Right atrium auricular region (tissue), 2 donors: ENCODE measurements around the gene NAV2. TPM values are rescaled to one million over a fixed set of nuclear protein-coding genes. Genes with fewer than 3 reads are reported as not detected.

Experiments used
- DNase-seq: peaks from one replicate; pipeline ENCODE4 v3.0.0-alpha.2; 2019; ENCODE audit warnings: low spot score
- H3K27ac ChIP-seq, 2 donors: fragments of 200-600 bp; sonication (generic); 1 replicate in 1 of 2; 2 replicates in 1 of 2; pipeline ENCODE4 v1.5.1; 2016 to 2019
- H3K27me3 ChIP-seq, 2 donors: fragments of 200-600 bp; sonication (generic); one replicate each; pipeline versions ENCODE4 v1.5.1 to v1.6.0; 2017 to 2019
- H3K36me3 ChIP-seq: fragments of 200-600 bp; sonication (generic); one replicate; pipeline ENCODE4 v1.5.1; 2016
- H3K4me1 ChIP-seq, 2 donors: fragments of 200-600 bp; sonication (generic); one replicate each; pipeline versions ENCODE4 v1.5.1 to v1.6.0; 2017 to 2019
- H3K4me3 ChIP-seq, 2 donors: fragments of 200-600 bp; sonication (generic); 1 replicate in 1 of 2; 2 replicates in 1 of 2; pipeline ENCODE4 v1.5.1; 2017 to 2019; ENCODE audit warnings: mild to moderate bottlenecking in 1 of 2, moderate library complexity in 1 of 2
- H3K9me3 ChIP-seq, 2 donors: fragments of 200-600 bp; sonication (generic); one replicate each; pipeline ENCODE4 v1.5.1; 2019
- total RNA-seq, 2 donors: library from RNA; depleted of rRNA; stranded (reverse); fragments of >200 nt; gene quantifications; one replicate each; pipeline ENCODE4 v1.1.0, GENCODE V29; 2016
- TF ChIP-seq, protein P1 (sequence below), 2 donors: fragments of 200-600 bp; sonication (generic); IDR thresholded peaks; one replicate each; pipeline ENCODE4 v1.5.1; 2019; ENCODE audit warnings: antibody characterized with exemption in 2 of 2

Gene NAV2
- total RNA-seq, 2 donors from 2014 or later = 11.4 to 19.2 TPM

DNA sequence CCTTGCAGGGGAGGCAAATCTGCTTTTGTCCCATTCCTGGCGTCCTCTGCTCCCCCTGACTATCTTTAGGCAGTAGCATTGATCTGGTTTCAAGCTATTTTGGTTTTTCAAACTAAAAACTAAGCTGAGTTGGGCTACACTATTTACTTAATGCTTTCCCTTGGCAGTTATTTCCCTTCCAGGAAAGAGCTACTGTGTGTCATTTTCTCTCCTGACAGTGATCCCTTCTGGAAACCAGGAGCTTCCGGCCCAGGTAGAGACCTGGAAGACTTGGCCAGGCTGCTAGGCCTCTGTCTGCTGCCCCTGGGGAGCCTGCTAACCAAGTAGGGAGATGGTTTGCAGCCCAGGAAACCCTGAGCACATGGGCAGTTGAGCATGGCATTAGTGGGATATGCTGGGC lies 35.0 kb downstream of the NAV2 start:
- no peaks in the 10 kb centered on the region for H3K27me3 ChIP-seq
- H3K4me1 ChIP-seq = peaks cover 0 to 11% of the 10 kb centered on the region in 2 donors
- no peaks in the 10 kb centered on the region for H3K9me3 ChIP-seq
- TF ChIP-seq, protein P1, sequence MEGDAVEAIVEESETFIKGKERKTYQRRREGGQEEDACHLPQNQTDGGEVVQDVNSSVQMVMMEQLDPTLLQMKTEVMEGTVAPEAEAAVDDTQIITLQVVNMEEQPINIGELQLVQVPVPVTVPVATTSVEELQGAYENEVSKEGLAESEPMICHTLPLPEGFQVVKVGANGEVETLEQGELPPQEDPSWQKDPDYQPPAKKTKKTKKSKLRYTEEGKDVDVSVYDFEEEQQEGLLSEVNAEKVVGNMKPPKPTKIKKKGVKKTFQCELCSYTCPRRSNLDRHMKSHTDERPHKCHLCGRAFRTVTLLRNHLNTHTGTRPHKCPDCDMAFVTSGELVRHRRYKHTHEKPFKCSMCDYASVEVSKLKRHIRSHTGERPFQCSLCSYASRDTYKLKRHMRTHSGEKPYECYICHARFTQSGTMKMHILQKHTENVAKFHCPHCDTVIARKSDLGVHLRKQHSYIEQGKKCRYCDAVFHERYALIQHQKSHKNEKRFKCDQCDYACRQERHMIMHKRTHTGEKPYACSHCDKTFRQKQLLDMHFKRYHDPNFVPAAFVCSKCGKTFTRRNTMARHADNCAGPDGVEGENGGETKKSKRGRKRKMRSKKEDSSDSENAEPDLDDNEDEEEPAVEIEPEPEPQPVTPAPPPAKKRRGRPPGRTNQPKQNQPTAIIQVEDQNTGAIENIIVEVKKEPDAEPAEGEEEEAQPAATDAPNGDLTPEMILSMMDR (IDR thresholded peaks at IDR 0.05) = no peak
- no peak for DNase-seq
- H3K27ac ChIP-seq = no peak overlapping the region
- no peaks in the 10 kb centered on the region for H3K36me3 ChIP-seq
- no peak overlapping the region for H3K4me3 ChIP-seq

DNA sequence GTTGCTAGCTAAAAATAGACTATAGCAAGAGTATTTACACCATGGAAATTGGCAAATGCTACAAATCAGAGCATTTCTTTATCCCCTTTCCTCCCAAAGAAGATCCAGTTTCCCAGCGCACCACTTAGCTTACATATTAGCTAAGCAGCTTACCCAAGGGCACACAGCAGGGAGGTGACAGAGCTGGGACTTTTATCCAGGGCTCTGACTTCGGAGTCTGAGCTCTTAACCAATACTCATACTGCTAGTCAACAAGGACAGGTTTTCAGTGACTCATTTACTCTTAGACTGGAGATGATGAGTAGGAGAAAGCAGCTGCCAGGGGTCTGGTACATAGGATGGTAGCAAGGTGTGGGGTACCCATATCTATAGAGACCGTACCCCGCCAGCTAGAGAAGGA lies 38.4 kb downstream of the NAV2 start:
- H3K27me3 ChIP-seq = no peaks in the 10 kb centered on the region
- H3K4me3 ChIP-seq = no peak overlapping the region
- no peaks in the 10 kb centered on the region for H3K9me3 ChIP-seq
- H3K27ac ChIP-seq = no peak overlapping the region
- H3K4me1 ChIP-seq = peaks cover 0 to 5% of the 10 kb centered on the region in 2 donors
- no peak for DNase-seq
- H3K36me3 ChIP-seq = no peaks in the 10 kb centered on the region
- TF ChIP-seq, protein P1 (IDR thresholded peaks at IDR 0.05) = no peak

DNA sequence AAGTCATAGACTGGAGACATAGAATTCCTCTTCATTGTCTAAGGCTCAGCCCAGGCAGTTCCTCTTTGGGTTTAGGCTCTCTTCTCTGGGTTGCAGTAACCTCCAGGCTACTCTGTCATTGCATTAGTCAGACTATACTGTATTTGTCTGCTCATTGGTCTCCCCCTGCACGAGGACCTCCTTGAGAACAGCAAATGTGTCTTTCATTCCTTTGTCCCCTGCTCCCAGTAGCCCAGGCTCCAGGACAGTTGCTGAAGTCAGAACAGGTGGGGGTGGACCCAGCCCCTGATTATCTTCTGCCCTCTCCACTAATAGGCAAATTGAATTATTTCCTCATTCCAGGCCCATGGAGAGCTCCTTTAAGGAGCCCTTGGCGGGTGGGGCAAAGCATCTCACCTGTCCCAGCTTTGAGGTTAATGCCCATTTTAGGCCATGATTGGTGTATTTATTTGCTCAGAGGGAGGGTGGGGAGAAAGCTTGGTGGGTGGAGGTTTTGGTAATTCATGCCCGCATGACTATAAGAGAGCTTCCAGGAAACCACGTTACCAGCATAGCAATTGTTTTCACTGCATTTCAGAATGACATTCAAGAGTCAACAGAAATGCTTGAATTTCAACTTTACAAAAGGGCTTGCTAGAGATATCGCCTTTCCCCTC lies 40.9 kb downstream of the NAV2 start:
- TF ChIP-seq, protein P1 (IDR thresholded peaks at IDR 0.05) = no peak
- Histone ChIP-seq H3K9me3 (no peaks in the 10 kb centered on the region), H3K4me3 (no peak overlapping the region), H3K27me3 (no peaks in the 10 kb centered on the region), H3K27ac (no peak overlapping the region), H3K4me1 (peaks cover 0 to 27% of the 10 kb centered on the region in 2 donors), H3K36me3 (no peaks in the 10 kb centered on the region)
- no peak for DNase-seq

DNA sequence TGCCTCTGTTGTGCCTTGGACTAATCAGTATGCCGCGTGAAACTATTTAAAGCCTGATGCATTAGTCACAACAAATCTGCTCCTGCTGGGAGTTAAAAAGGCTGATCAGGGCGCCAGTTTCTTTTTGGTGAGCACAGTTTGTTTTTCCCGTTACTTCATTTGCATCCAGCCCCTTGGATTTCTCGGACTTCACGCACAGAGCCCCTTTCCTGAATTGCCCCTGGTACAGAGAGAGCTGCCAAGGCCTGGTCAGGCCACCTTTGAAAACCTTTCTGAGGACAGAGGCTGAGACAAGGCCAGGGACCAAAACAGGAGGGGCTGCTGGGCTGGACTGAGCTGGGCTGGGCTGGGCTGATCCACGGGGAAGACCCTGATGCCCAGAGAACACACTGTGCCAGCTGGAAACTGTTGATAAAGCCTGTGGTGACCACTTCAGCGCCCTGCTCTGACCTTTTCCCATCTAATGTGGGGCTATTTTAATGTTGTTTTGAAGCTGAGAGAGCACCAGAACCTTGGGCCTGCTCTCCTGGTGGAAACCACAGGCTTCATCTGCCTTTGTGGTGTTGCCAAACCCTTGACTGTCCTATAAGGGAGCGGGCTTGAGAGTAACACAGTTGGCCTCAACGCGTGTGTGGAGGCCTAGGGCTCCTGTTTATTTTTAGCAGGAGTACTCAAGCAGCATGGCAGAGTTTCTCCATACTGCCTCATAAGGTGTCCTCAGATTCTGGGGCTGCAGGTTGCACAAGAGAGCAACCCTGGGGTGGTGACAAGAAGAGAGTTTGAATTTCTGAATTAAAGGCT lies 44.2 kb downstream of the NAV2 start:
- Histone ChIP-seq H3K4me1 (peaks cover 0 to 29% of the 10 kb centered on the region in 2 donors), H3K36me3 (no peaks in the 10 kb centered on the region), H3K4me3 (no peak overlapping the region), H3K27me3 (no peaks in the 10 kb centered on the region), H3K9me3 (no peaks in the 10 kb centered on the region), H3K27ac (peak overlapping the region; percentile 74 to 89)
- DNase-seq = no peak
- TF ChIP-seq, protein P1 (IDR thresholded peaks at IDR 0.05) = no peak

DNA sequence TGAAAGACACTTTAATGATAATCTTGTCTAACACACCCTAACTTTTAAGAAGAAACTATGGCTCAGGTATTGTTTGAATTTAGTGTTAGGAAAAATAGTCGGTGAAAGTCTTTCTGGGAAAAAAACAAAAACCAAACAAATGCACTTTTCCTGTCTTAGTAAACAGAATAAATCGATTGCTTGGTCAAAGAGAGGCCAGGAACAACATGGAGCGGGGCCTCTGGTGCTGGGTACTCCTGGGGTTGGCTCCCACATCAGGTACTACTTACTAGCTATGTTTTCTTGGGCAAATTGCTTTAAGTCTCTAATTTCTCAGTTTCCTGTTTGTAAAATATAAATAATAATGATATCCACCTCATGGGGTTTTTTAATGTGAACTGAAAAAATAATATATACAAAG lies 46.8 kb downstream of the NAV2 start:
- TF ChIP-seq, protein P1 (IDR thresholded peaks at IDR 0.05) = no peak
- peaks cover 0 to 29% of the 10 kb centered on the region in 2 donors for H3K4me1 ChIP-seq
- no peak overlapping the region for H3K27ac ChIP-seq

More for the DNA sequence above, 46.8 kb downstream of the NAV2 start:
- Histone ChIP-seq H3K9me3 (no peaks in the 10 kb centered on the region), H3K36me3 (no peaks in the 10 kb centered on the region), H3K27me3 (no peaks in the 10 kb centered on the region), H3K4me3 (no peak overlapping the region)
- DNase-seq = no peak
